ENCODE results near the gene PTPN13. TPM values are rescaled to one million over a fixed set of nuclear protein-coding genes. Genes with fewer than 3 reads are reported as not detected.

PTPN13 gene
- polyA plus RNA-seq, 1 experiment: 19.4 TPM

- Histone ChIP-seq H3K27me3 (ENCODE audit: control insufficient read depth, insufficient read depth, low read length) (no peaks in the 10 kb centered on the region), H3K4me3 (ENCODE audit: low read depth, low read length) (no peak overlapping the region), H3K36me3 (ENCODE audit: control insufficient read depth, insufficient read depth, low read length) (no peaks in the 10 kb centered on the region)
- no peak for DNase-seq (ENCODE audit: low read depth)
- POLR2A ChIA-PET: no interaction called here
- CTCF ChIA-PET: no interaction called here
- TF ChIP-seq CTCF (IDR thresholded peaks at IDR 0.05; ENCODE audit: insufficient read depth, low read depth, low read length): no peak
These were observed 259.1 kb downstream of the PTPN13 start for GRCh38 chr4:86853209-86853608.

GRCh38 chr4:86855572-86855971, 261.5 kb downstream of the PTPN13 start:
- CTCF ChIA-PET: interaction anchor here (1.2 to 1.4 kb wide), 2 partner anchors 9 to 23 kb away, joined by 4 to 7 read pairs; no protein-coding TSS in a partner anchor
- POLR2A ChIA-PET: interaction anchor here (0.6 kb wide), 1 partner anchor 28 kb away, joined by 3 read pairs; no protein-coding TSS in a partner anchor

DNA sequence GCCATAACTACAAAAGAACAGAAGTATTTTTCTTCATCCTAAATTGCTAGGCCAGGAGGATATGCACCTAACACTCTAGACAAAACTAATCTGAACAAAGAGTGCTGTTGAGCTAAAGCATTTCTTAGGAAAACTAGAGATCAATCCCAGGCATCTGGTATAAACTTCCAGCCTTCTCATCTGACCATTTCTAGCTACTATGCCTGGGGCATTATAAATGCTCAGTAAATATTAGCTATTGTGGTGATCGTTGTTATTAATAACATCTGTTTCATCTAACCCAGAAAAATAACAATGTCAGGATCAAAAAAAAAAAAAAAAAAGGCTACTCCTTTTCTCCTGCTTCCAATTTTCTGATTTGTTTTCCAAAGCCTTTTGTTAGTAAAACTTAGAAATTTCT, 262.8 kb downstream of the PTPN13 start:
- ChIA-PET POLR2A (no interaction called here), CTCF (interaction anchor here (1.1 kb wide), 1 partner anchor 9 kb away, joined by 4 read pairs; no protein-coding TSS in a partner anchor)
- no peak overlapping the region for H3K4me3 ChIP-seq (ENCODE audit: low read depth, low read length)
- no peak for DNase-seq (ENCODE audit: low read depth)
- no peaks in the 10 kb centered on the region for H3K36me3 ChIP-seq (ENCODE audit: control insufficient read depth, insufficient read depth, low read length)
- H3K27me3 ChIP-seq (ENCODE audit: control insufficient read depth, insufficient read depth, low read length): no peaks in the 10 kb centered on the region
- TF ChIP-seq CTCF (IDR thresholded peaks at IDR 0.05; ENCODE audit: insufficient read depth, low read depth, low read length): no peak

More at GRCh38 chr4:86855572-86855971, 261.5 kb downstream of the PTPN13 start:
- Histone ChIP-seq H3K4me3 (ENCODE audit: low read depth, low read length) (no peak overlapping the region), H3K36me3 (ENCODE audit: control insufficient read depth, insufficient read depth, low read length) (no peaks in the 10 kb centered on the region), H3K27me3 (ENCODE audit: control insufficient read depth, insufficient read depth, low read length) (no peaks in the 10 kb centered on the region)
- peak; percentile 84 for DNase-seq (ENCODE audit: low read depth)
- TF ChIP-seq CTCF (IDR thresholded peaks at IDR 0.05; ENCODE audit: insufficient read depth, low read depth, low read length): no peak

- ChIA-PET POLR2A (no interaction called here), CTCF (interaction anchor here (1.1 kb wide), 1 partner anchor 10 kb away, joined by 4 read pairs; no protein-coding TSS in a partner anchor)
- no peak for DNase-seq (ENCODE audit: low read depth)
- Histone ChIP-seq H3K4me3 (ENCODE audit: low read depth, low read length) (no peak overlapping the region), H3K36me3 (ENCODE audit: control insufficient read depth, insufficient read depth, low read length) (no peaks in the 10 kb centered on the region), H3K27me3 (ENCODE audit: control insufficient read depth, insufficient read depth, low read length) (no peaks in the 10 kb centered on the region)
- no peak for TF ChIP-seq CTCF (IDR thresholded peaks at IDR 0.05; ENCODE audit: insufficient read depth, low read depth, low read length)
These were observed 263.4 kb downstream of the PTPN13 start for GRCh38 chr4:86857341-86858052.

Other genes starting within 250 kb of the PTPN13 start
- 0.86 and 1.4 TPM in 2 replicates for gene MAPK10, start 234.3 kb upstream of the PTPN13 start, polyA plus RNA-seq (2011; rRNA removed)